Glomerular endothelial cell (primary cell): ENCODE measurements around the gene ZDHHC3. TPM values are rescaled to one million over a fixed set of nuclear protein-coding genes. Genes with fewer than 3 reads are reported as not detected.

Experiments used
- DNase-seq: peaks from one replicate; pipeline ENCODE4 v3.0.0-alpha.2; 2011; ENCODE audit warnings: low read depth, low spot score; ENCODE audit errors: extremely low read depth
- total RNA-seq: library from RNA; depleted of rRNA; stranded (reverse); fragments of >200 nt; gene quantifications from 2 replicates; pipeline ENCODE4 v1.2.3, GENCODE V29; 2015

ZDHHC3 gene, protein sequence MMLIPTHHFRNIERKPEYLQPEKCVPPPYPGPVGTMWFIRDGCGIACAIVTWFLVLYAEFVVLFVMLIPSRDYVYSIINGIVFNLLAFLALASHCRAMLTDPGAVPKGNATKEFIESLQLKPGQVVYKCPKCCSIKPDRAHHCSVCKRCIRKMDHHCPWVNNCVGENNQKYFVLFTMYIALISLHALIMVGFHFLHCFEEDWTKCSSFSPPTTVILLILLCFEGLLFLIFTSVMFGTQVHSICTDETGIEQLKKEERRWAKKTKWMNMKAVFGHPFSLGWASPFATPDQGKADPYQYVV
- total RNA-seq: 61.0 and 81.9 TPM in 2 replicates

DNA sequence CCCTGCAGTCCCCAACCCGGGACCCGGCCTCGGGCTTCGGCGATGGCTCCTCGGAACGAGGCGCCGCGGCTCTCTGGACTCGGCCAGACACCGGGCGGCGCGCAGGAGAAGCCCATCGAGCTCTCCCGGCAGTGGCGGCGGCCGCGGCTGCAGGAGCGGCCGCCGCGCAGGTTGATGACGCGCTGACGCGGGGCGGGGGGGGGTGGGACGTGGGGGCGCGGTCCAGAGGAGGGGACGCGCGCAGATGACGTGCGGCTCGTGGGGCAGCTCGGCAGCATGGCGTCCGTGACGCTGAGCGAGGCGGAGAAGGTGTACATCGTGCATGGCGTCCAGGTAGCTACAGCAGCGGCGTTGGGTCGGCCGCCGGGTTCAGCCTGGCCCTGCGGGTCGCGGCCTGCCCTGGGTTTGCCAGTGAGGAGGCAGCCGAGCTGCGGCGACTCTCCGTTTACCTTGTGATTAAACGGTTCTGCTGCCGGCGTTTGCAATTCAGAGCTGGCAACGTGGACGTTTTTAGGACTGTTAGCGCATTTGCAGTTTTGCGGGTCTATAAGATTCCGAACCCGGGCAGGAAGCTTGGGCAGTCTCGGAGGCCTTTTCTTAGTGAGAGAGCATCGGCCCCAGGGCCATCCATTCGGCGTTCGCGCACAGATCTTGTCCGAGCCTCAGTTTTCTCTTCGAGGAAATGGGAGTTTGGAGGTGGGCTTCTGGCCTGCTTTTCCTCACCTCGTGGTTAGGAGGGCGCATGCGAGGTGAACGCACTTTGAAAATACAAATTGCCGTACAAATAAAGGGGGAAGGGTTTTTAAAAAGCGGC lies at the start of gene ZDHHC3, which contains the start of gene EXOSC7:
ZDHHC3 (minus strand) TSS at position 173 of the 814 bp plus-strand sequence. CDS start 16,738 bp downstream, outside the sequence.
EXOSC7 (plus strand) TSS at position 243 of the 814 bp plus-strand sequence; CDS start at position 277, 34 bp downstream.
- DNase-seq: no peak

DNA sequence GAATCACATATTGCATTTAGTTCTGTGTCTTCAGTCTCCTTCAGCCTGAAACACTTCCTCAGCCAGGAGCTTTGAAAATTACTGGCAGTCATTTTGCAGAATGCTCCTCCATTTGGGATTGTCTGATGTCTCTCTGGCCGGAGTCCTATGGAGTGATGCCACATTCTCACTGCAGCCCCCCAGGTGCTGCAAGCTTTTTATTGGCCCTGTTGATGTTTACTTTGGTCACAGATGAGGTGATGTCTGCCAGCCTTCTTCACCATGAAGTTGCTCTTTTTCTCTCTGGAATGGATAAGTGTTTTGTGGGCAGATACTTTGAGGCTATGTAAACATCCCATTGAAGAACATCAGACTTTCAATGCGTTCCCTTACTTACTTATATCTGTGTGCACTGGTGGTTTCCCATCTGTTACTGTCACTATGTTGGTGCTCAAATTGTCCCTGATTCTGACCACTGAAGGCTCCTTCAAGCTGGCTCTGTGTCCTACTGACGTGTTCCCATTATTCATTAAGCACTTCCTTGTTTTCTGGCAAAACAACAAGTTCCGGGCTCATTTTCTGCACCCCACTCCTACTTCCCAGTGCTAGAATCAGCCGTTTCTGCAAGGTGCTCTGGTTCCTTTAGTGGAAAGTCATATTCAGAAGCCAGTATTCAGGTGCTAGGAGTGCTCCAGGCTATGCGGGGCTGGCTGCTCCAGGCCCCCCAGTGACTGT lies 48.7 kb upstream of the ZDHHC3 start:
- no peak for DNase-seq

DNA sequence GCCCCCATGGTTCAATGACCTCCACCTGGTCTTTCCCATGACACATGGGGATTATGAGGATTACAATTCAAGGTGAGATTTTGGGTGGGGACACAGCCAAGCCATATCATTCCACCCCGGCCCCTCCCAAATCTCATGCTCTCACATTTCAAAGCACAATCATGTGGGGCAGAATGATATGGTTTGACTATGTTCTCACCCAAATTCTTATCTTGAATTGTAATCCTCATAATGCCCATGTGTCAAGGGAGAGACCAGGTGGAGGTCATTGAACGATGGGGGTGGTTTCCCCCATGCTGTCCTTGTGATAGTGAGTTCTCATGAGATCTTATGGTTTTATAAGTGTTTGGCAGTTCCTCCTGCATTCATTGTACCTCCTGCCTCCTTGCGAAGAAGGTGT lies 47.7 kb upstream of the ZDHHC3 start:
- no peak for DNase-seq

DNA sequence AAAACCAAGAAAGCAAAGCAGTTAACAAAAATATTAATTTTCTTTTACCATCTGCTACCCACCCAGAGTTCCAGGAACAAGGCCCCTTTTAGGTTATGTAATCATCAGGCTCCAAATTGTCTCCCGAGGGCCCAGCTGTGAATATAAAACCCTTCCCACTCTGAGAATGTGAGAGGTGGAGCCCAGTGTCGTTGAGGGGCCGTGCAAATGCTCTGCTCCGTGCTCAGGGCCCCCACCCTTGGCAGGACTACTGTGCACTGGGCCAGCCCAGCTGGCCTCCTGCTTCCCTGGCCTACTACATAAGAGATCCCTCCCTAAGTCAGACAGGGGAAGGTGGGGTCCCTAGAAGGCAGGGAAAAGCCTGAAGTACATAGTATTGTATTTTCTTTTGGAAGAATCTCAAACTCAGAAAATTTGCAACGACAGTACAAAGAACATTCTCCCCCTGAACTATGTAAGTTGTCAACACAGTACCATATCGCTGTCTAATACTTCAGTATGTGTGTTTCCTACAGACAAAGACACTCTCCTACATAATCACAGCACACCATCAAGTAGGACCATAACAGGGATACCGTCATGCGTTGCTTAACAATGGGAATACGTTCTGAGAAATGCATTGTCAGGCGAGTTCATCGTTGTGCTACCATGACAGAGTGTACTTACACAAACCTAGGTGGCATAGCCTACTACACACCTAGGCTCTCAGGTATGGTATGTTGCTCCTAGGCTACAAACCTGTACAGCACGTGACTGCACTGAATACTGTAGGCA lies 45.7 kb upstream of the ZDHHC3 start:
- no peak for DNase-seq

DNA sequence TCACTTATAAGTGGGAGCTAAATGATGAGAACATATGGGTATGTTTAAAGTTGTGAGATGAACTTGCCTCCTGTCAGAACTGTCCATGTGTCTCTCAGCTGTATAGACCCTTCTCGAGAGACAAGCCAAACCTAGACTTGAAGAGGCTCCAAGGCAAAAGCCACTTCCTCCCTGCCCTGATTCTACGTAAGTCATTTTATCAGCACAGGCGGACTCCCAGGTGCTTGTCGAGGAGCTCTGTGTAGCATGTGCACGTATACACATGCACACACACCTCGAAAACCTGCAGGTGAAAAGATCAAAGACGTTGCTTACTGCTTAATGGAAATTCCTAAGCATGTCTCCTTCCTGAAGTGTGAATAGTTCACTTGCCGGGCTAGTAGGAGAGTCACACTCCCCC lies 44.6 kb upstream of the ZDHHC3 start:
- DNase-seq: no peak

DNA sequence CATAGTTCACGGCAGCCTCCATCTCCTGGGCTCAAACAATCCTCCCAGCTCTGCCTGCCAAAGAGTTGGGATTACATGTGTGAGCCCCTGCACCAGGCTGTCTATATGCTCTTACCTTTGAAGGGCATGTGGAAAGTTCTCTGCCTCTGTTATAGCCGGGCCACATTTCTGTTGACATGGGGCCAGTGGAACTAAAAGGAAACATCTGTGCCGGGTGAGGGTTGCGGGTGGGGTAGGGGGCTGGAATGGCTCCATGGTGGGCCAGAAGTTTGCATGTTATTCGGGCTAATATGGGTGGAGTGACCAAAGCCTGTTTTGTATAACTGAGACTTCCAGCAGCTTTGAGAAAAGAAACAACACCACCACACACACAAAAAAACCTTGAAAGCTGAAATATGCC lies 41.8 kb upstream of the ZDHHC3 start:
- no peak for DNase-seq

DNA sequence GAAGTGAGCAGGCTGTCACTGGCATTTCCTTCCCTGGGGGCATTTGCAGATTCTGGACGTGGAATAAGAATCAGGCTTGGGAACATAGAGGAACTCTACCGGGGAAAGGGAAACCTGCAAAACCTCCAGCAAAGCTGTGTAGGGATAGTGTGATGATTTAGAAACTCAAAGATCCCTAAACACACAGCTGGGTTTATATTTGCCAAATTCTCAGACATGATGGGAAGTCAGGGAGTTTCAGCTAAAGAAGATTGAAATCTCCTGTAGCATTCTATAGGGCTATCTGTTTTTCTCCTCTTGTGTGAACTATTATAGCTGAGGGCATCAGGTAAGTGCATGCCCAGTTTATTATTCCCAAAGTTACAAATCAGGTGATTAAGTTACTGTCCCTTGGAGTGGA lies 40.9 kb upstream of the ZDHHC3 start:
- no peak for DNase-seq

DNA sequence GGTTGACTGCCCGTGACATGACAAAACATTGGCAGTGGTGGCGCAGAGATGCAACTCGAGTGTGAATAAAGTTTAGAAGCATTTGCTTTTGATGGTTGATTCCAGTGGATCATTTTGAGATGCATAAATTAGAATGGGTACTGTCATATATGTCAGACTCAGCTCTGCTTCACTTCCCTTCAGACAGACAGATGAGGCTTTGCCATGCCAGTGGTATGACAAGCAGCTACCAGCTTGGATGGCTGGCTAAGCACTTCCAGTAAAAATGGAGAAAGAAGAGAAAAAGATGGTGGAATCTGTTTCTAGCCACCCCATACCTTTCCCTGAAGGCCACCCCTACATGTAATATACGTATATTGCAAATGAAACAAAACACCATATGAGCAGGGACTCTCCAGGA lies 36.6 kb upstream of the ZDHHC3 start:
- no peak for DNase-seq

DNA sequence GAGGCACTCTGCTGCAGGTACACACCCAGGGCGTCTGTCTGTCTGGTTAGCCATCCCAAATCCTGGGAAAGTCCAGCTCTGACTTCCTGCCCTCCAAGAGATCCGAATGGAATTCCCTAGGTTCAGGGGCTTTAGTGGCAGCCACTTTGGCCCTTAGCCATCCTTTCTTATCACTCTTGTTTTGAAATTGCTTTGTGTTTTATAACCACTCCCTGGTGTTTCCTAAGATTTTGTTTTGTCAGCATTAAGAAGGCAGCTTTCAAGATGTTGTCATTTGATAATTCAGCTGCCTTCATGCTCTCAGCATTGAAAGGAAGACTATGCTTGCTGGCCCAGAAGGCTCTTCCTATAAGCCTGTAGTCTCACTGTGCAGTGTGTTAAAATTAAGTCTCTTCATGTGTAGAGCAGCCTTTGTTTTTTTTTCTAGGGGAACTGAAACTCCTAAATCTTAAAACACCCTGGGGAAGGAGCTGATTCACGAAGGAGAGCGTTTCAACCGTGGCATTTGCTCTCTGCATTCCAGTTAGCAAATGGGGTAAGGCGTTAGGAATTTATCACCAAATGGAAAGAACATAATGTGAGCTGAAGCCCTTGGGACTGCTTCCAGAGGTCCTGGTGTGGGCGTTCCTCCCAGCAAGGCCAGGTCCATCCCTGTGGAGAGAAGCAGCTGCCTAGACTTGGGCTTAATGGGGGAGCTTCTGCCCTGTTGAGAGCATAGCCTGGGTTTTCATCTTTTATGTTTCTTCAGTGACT lies 36.0 kb upstream of the ZDHHC3 start:
- peak; percentile 64 for DNase-seq

DNA sequence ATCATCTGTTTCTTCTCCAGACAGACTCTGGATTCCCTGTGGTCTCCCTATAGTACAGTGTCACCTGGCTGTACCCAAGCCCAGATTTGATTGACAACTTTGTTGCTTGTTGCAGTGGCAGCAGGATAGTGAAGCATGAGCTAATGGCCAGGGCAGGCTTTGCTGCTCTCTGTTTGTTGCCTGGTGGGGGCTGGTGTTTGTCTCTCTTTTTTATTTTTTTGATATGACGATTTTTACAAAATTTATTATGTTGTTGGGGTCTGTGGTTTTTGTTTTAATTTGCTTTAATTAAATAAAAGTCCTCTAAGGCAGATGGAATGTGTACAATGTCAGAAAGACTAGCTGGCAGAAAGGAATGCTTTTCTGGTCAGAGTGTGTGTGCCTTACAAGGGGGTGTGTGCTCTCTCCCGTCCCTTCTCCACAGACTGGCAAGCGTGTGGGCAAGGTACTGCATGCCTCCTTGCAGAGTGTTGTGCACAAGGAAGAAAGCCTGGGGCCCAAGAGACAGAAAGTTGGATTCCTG lies 34.9 kb upstream of the ZDHHC3 start:
- DNase-seq: no peak

DNA sequence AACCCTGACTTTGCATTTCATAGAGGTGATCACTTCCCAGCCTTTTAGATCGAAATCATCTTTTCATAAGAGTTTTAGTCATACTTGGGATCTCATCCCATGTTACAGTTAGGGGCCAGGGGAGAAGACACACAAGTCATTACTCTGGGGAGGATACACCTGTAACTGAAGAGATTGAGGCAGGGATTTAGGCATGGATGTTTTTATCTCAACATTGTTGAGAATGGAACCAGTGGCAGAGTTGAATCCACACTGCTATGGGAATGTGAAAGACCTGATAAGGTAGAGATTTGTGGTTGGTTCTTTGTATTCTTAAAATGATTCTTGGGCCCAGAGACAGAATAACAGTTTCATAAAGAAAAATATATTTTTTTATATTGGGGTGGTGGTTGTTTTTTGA lies 33.9 kb upstream of the ZDHHC3 start:
- no peak for DNase-seq

DNA sequence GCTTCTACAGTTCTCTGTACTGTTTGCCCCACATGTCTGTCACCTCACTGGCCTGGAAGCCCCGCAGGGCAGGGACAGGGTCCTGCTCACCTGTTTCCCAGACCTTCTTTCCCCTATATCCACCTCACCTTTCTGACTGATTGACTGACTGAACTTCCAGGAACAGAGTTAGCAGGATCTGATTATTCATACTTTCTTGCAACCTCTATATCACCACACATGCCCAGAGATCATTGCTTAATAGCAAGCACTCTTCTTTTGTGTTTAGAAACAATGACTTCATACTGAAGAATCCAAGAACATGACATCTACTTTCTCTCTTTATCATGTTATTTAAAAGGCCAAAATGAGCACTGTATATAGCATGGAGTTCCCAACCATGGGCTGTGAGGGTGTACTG lies 32.1 kb upstream of the ZDHHC3 start:
- DNase-seq: no peak

DNA sequence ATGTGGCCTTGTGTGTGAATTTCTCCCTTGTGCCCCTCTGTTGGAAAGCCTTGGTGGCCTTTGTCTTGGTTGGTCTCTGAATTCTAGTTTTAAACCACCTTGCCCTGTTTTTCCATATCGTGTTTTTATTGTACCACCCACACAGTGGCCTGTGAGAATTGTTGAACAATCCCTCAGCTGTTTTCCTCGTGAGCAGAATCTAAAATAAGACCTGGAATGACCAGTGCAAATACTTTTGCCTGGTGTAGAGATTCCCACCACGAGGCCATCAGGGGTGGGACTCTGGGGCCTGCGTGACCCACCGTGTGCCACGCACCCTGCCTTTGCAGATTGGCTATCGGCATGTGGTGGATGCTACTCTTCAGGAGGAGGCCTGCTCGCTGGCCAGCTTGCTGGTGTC lies 31.1 kb upstream of the ZDHHC3 start:
- DNase-seq: no peak

DNA sequence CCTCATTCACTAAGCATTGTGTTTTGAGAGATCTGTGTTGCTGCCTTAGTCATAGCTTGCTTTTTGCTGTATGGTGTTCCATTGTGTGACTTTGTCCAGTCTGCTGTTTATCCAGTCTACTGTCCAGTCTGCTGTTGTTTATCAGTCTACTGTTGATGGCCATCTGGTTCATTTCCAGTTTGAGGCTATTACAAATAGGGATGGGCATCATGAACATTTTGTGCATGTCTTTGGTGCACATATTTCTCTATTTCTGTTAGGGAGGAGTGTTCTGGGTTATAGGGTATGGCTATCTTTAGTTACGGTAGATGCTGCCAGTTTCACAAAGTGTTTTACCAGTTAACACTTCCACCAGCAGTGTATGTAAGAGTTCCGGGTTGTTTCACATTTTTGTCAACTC lies 27.9 kb upstream of the ZDHHC3 start:
- no peak for DNase-seq

DNA sequence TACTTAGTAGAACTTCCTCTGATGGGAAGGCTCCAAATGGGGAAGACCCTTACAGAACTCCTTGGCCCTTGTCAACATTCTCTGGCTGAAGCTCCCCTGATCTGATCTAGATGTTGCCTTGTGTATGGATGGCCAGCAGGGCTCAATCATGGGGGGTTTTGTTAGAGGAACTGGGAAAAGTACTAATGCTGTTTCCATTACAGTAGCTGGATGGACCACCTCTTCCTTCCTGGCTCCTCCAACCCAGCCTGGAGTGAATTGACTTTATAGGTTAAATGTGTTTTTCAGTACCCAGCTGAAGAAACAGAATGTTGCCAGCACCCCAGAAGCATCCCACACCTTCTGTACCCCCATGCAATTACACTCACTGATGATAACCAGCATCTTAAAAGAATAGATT lies 27.4 kb upstream of the ZDHHC3 start:
- DNase-seq: no peak

DNA sequence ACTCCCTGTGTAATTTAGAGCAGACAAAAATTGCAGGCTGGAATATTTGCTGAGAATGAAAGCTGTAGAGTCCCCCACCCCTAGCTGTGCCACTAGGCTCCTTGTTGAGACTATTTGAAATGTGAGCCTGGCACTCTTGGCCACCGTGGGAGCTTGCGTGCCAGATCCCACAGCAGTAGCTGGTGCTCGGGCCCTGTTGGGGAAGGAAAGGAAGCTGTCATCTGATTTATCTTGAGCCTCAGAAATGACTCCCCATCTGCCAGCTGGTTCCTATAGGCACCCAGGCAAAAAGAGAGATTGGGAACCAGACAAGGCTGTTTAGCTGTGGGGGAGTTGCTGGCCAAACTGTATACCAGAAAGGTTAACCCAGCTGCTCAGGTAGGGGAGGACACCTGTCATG lies 26.7 kb upstream of the ZDHHC3 start:
- no peak for DNase-seq

DNA sequence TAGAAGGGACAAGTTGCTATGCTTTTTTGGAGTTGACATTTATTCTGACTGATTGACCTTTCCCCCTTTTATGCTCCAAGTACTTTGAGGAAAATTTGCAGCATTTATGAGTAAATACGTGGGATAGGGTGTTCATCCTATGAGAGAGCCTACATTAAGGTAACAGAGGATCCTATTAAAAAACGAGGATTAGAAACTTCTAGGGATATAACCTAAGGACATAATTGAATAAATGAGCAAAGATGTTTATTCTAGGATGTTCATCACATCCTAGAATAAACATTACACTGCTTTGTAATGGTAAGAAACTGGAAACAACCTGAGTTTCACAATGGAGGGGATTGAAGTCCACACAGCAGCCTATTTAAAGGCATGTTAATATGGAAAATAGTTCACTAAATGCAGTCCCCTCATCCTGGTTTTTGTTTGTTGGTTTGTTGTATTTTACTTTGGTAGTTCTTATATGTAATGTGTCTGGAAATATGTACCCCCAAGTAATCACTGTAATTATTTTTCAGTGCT lies 26.2 kb upstream of the ZDHHC3 start:
- DNase-seq: no peak

DNA sequence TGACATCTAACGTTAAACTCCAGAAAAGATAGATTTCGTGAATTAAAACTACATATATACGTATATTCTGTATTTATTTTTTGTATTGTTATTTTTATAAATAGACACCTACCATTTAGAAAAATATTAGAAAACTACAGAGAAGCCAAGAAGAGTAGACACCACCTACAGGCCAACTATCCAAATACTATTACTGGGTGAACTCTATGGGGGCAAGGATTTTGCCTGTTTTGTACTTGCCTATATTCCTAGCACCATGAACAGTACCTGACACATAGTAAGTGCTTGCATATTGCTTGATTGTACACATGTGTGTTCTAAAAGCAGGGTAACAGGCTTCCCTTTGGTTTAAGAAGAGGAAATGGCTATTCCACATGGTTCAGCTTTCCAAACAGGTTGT lies 25.8 kb upstream of the ZDHHC3 start:
- DNase-seq: no peak

DNA sequence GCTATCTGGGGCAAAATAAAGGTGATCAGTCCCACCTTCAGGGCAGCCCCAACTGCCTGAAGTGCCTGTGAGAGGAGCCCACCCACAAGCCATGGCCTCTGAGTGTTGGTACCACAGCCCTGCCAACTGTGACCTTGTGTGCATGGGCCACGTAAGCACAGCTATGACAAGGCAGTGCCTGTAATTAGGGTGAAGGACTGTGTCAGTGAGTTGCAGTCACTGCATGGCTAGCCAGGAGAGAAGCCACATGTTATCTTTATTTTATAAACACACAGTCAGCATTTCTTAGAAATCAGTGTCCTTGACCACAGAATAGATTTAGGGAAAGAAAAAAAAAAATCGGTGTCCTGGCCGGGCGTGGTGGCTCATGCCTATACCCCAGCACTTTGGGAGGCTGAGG lies 24.8 kb upstream of the ZDHHC3 start:
- no peak for DNase-seq

DNA sequence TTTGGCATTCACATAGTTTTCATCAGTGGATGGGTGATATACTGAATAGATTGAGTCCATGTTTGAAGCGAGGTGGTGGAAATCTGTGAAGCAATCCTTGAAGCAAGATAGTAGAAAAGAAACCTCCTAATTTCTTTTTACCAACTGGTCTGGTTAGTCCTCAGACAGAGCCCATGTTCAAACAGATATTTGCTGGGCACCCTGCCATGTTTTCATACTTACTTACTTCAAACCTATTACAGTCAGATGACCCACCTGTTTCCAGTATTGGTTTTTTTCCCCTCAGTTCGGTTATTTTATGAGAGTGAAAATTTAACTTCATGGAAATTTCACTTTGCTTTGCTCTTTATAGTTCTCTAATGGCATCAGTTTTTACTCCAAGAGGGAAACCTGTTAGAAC lies 23.8 kb upstream of the ZDHHC3 start:
- no peak for DNase-seq
